Hematopoietic multipotent progenitor cell treated with erythropoietin and hydrocortisone succinate and interleukin-3 and kit ligand, for 4 days (in vitro differentiated cells): Measurements from ENCODE around the gene NAPG.
"Not testable (repeated sequence)": the region's sequence is repeated elsewhere in the genome, so short reads cannot be mapped to it uniquely, and the experiment has no call there.

Experiments
- DNase-seq: peaks from one replicate; pipeline ENCODE4 v3.0.0-alpha.2; 2015

The NAPG gene

DNA sequence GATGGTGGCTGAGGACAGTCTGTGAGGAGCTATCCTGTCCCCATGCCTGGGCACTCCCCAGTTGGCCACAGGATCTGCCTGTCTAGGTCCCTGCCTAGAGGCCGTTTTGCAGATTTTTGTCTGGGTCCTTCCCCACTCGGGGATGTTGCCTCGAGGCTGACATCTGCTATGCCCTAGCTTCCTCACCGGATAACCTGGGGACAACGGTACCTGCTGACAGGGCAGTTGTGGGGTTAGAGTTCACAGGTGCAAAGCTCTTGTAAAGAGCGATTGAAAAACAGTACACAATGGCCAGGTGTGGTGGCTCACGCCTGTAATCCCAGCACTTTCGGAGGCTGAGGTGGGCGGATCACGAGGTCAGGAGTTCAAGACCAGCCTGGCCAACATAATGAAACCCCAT lies 30.4 kb downstream of the NAPG start:
- not testable (repeated sequence) for DNase-seq

DNA sequence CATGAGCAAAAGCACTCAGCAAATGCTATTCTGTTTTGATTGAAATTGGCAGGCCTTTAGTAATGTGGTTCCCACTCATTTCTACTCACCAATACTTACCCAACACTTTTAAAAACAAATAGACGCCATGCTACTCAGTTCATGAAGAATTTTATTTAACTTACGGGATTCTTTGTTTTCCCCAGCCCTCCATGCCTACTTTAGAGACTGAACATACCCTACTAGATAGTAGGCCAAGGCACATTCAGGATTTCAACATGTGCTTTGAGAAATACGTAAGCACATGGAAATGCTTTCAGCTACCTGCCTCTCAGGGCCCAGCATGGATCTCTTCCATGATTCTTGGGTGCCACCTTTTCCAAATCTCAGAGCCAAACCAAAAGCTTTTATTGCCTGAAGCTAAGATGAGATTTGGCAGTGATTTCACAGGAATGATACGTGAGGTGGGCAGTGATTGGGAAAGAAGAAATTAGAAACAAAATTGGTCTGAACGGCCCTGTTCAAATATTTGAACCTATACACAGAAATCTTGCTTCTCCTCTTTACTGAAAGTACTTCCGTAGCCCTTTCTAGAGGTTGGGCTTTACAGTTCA lies 31.4 kb downstream of the NAPG start:
- no peak for DNase-seq

DNA sequence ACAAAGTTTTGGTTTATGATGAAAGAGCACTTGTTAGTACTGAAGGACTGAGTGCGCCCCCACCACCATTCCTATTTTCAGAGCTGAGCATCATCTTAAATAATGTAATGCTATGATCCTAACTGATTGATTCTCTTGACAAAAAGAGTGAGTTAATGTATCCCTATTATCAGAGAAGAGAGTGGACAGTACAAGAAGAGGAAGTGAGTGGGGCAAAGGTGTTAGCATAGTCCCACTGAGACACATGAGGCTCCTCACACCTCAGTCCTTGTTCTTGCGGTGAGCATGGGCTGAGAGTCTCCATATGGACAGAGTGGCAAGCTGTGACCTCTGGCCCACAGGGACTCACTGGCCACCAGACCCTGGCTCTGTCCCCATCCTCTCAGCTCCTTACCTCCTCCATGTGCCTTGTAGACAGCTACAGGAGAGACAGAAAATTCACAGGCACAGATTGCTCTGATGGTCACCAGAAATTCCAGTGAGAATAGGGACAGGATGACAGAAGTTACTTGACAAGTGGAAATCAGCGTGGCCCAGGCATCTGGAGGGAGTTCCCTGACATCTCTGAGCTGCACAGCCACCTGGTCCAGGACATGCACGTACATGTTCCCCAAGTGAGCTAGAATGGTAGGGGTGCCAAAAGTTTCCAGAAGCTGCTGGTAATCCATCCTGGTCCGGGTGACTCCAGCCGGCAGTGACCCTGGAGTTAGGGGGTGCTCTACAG lies 32.6 kb downstream of the NAPG start:
- DNase-seq: no peak

DNA sequence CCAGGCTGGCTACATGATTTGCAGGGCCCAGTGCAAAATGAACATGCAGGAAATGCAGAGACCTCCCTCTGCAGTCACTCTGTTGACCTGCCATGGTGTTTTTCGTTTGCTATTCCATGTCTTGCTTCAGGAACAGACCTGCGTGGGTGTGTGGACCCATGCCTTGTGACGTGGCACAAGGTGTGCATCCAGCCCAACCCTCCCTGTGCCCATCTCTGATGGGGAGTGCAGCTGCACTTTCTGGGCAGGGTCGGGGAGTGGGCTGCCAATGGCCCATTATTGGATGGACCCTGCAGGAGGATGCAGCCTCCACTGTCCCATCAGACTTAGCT lies 33.1 kb downstream of the NAPG start:
- DNase-seq: no peak

DNA sequence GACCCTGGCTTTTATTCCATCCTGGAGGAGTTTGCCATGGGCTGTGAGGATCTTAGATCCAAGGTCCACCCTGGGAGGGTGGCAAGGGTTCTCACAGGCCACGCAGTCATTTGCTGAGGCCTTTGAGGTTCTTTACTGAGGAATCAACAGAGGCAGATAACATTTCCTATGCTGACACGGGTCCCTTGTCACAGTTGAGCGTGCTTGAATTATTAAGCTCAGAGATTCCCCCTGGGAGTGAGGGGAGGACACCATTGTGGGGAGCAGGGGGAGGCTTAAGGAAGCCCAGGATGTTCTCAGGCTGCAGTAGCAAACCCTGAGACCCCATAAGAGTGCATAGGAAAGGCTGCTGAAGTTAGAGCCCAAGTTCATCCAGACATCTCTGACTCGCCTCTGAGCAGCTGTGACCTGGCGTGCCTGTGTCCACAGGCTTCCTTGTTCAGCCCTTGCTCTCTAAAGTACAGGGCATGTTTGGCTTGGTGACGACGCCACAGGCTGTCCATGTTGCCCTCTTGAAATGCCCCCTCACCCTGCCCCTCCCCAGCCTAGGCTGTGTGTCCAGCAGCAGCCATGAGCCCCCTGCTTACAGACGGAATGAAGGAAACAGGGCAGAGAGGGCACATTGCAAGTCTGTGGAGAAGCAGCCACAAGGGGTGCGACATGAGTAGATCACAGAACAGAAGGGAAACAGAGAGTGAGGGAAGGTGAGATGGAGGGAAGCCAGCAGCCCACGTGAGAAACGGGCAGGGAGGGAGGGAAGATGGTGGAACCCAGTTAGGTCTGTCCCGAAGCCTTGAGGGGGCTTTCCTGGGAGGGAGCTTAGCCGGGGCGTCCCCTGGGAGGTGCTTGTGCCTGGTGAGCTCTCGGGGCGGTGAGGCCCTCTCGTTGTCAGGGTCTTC lies 34.0 kb downstream of the NAPG start:
- peak; percentile 27 for DNase-seq

DNA sequence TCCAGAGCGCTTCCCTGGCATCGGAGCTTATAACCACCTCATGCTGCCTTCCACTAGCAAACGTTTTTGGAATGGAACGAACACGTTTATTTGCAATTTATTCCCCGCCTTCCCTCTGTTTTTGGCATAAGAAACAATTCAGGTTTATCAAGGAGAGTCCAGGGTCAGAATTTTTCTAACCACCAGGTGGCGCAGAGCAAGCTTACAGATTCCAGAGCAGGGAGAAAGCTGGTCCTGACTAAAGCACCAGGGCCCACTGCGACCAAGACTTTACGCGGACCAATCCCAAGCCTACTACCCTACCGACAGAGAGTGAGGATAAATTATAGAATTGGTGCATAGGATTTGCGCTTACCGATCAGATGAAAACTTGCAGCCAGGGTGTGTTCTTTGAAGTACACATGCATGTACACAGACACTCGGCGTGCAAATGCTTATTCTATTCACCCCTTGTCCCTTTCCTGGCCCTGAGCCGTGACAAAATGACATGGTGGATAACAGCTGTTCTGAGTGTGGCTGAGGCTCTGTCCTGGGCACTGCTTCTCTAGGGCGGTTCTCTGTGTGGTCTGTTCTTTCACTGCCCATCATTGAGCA lies 34.7 kb downstream of the NAPG start:
- peak; percentile 87 for DNase-seq

DNA sequence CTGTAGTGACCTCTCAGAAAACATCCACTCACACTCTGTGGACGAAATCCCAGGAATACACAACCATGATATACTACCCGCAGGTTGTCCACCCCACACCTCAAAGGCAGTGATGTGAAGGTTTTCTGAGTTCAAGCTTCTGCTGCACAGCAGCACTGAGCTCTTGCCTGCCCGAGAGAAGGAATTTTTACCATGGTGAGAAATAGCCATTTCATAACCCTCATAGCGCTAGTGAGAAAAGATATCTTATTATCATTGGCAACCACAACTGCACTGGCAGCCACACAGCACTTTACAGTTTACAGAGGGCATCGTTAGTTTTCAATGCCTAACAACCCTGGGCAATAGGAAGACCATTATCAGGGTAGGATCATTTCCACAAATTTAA lies 36.9 kb downstream of the NAPG start:
- peak; percentile 35 for DNase-seq

DNA sequence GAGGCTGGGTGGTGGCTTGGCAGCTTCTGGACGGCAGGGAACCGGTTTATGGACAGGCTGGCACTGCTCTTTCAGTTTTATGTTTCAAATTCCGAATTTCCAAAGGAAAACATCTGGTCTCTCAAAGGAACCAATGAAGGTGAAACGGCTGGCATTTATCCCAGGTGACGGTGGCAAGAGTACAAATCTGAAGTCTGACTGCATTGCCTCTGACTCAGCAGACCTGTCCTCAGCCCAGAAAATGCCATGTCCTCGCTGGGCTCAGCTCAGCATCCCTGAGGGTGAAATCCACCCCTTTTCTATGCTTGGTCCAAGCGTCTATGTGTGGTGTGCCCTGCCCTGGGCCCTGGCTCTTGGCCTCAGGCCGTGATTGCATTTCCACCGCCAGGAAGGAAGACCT lies 38.1 kb downstream of the NAPG start:
- no peak for DNase-seq

DNA sequence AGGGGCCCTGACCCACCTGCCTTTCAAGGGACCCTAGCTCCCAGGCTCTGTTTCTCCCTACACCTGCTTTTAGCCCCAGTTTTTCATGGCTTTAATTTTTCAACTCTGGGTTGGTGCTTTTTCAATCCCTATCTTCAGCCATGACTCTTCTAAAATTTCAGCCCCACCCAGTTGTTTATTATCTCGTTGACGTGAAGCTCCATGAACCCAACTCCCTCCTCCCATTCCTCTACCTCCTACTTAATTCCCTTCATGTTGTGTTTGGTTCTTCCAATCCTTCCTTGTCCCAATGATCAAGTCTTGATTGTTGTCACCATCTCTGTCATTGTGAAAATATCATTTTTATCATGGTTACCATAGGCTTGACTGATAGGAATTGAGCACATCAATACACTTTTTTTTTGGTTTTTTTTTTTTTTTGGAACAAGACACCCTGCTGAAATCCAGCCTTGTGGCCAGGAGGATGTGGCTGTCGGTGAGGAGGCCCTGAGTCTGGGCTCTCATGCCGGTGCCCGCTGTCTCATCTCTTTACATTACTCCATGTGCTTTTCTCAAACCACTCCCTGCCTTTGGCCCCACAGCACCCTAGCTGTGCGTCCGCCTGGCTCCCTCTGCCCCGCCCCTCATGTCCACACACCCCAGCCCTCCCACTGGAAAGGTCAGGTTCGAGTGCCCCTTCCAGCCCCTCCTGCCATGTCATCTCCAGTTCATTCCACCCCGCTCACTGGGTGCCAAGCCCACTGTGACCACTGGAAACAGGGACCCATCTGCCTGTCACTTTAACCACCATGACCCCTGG lies 39.3 kb downstream of the NAPG start:
- DNase-seq: no peak

DNA sequence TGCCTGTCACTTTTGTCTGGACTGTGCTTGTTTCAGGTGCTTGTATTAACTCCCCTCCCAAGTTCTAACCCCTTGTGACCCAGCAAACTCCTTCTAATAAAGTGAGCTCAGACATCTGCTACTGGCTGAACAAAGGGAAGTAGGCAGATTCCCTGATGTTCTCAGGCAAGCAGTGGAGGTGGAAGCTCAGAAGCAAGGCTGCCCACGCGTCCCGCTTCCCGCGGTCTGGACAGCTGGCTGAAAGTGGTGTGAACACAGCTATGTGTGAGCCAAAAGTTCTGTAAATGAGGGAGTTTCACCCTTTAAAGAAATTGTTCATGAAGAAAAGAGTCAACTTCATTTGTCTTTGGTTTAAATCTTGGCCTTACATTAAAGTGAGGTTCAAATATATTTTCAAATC lies 40.0 kb downstream of the NAPG start:
- peak; percentile 2 for DNase-seq

DNA sequence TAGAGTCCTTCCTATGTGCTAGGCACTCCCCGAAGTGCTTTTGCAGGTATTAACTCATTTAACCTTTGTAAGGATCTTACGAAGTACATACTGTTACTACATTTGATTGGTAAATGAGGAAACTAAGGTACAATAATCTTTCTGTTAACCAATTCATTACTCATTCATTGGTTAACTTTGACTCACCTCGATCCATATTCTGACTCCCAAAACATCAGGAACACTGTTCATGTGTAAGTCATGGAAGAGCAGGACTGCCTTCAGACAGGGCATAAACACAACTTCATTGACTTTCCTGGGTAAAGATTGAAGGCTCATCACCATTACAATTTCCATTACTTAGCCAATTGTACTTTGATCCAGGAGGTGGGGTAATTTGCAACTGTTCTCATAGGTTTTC lies 40.6 kb downstream of the NAPG start:
- no peak for DNase-seq

DNA sequence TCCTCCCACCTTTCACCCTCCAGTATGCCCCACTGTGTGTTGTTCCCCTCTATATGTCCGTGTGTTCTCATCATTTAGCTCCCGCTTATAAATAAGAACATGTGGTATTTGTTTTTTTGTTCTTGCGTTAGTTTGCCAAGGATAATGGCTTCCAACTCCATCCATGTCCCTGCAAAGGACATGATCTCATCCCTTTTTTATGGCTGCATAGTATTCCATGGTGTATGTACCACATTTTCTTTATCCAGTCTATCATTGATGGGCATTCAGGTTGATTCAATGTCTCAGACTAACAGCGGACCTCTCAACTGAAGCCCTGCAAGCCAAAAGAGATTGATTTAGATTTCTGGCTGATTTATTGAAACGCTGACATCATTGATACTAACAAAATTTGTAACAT lies 44.1 kb downstream of the NAPG start:
- not testable (repeated sequence) for DNase-seq

DNA sequence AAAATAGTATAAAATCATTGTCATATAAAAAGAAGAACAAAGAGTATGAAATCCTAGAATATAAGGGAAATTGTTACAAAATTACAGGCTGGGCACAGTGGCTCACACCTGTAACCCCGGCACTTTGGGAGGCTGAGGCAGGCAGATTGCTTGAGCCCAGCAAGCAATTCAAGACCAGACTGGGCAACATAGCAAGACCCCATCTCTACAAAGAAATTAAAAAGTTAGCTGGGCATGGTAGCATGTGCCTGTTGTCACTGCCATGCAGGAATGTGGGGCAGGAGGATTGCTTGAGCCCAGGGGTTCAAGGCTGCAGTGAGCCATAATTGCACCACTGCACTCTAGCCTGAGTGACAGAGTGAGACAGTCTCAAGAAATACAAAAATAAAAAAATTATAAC lies 44.8 kb downstream of the NAPG start:
- DNase-seq: no peak

DNA sequence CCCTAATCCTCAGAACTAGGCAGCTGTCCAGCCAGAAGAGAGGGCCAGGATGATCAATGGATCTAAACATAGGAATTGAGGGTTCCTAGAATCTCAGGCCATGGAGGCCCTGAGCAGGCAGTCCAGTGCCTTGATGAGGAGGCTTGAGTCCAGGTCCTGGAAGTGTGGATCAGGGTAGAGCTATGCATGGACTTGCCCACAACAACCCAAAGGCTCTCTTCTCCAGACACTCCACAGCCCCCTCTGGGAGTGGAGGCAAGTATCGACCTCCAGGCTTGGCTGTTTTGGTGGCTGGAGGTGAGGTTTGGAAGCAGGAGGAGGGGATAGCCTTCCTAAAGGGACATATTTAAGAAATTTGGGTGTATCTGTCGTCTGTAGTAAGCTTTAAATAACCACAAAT lies 45.7 kb downstream of the NAPG start:
- DNase-seq: no peak

DNA sequence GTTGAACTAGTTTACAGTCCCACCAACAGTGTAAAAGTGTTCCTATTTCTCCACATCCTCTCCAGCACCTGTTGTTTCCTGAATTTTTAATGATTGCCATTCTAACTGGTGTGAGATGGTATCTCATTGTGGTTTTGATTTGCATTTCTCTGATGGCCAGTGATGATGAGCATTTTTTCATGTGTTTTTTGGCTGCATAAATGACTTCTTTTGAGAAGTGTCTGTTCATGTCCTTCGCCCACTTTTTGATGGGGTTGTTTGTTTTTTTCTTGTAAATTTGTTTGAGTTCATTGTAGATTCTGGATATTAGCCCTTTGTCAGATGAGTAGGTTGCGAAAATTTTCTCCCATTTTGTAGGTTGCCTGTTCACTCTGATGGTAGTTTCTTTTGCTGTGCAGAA lies 47.4 kb downstream of the NAPG start:
- not testable (repeated sequence) for DNase-seq

DNA sequence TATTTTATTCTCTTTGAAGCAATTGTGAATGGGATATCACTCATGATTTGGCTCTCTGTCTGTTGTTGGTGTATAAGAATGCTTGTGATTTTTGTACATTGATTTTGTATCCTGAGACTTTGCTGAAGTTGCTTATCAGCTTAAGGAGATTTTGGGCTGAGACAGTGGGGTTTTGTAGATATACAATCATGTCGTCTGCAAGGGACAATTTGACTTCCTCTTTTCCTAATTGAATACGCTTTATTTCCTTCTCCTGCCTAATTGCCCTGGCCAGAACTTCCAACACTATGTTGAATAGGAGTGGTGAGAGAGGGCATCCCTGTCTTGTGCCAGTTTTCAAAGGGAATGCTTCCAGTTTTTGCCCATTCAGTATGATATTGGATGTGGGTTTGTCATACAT lies 48.6 kb downstream of the NAPG start:
- DNase-seq: not testable (repeated sequence)

DNA sequence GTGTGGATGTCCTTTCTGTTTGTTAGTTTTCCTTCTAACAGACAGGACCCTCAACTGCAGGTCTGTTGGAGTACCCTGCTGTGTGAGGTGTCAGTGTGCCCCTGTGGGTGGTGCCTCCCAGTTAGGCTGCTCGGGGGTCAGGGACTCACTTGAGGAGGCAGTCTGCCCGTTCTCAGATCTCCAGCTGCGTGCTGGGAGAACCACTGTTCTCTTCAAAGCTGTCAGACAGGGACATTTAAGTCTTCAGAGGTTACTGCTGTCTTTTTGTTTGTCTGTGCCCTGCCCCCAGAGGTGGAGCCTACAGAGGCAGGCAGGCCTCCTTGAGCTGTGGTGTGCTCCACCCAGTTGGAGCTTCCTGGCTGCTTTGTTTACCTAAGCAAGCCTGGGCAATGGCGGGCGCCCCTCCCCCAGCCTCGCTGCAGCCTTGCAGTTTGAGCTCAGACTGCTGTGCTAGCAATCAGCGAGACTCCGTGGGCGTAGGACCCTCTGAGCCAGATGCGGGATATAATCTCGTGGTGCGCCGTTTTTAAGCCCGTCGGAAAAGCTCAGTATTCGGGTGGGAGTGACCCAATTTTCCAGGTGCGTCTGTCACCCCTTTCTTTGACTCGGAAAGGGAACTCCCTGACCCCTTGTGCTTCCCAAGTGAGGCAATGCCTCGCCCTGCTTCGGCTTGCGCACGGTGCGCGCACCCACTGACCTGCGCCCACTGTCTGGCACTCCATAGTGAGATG lies 52.2 kb downstream of the NAPG start:
- DNase-seq: not testable (repeated sequence)

DNA sequence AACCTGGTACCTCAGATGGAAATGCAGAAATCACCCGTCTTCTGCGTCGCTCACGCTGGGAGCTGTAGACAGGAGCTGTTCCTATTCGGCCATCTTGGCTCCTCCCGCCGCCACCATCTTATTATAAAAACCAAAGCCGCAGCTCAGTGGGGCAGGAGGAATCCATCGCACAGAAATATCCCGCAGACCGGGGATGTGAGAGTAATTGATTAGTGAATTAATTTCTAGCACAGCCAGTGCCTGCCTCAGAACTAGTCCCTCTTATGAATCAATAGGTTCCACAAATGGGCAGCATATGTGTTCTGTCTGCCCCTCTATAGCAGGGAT lies 52.7 kb downstream of the NAPG start:
- DNase-seq: not testable (repeated sequence)

DNA sequence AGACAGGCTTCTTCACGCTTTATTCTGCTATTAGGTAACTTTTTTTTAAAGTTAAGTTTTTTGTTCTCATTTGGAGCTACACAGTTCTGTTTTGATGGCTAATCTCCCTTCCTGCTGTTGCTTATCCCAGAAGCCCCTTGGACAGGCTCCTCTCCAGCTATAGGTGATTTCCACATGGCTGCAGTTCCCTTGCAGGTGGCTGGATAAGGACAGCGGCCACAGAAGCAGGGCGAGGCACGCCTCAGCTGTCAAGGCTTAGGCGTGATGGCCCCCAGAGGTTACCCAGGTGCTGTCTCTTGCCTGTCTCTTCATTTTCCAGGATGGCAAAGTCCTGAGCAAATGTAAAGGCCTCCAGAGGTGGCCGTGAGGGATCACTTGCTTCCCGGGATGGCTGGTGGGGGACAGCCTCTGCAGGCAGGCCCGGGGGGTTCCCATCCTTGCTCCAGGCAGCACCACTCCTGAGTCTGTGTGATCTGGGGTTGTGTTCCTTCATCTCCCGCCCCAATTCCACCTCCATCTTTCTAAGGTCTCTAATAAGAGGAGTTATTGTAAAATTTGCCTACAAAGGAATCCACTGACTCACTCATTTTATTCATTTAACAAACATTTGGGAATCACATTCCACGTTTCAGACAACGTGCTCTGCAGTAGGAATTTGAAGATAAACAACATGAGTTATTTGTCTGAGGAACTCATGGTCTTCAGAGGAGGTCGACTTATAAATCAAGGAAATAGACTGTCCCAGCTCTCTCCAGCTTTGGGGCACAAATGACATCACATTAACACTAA lies 53.4 kb downstream of the NAPG start:
- DNase-seq: no peak

DNA sequence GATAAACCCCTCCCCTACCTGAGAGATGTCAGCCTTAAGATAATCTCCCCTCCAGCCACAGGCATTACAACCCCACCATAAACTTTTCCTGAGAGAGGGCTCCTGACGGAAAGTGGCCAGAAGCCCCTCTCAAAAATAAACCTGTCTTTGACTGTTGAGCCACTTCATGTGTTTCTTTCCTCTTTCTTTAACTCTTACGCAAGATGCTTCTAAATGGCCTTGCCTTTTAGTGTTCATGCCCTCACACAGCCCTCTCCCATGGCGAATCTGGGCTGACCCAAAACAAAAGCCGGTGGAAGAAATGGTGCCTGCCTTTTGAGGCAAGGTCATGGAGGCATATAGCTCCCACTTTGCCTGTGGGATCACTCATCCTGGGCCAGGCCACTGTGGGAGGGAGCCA lies 54.4 kb downstream of the NAPG start:
- DNase-seq: no peak

DNA sequence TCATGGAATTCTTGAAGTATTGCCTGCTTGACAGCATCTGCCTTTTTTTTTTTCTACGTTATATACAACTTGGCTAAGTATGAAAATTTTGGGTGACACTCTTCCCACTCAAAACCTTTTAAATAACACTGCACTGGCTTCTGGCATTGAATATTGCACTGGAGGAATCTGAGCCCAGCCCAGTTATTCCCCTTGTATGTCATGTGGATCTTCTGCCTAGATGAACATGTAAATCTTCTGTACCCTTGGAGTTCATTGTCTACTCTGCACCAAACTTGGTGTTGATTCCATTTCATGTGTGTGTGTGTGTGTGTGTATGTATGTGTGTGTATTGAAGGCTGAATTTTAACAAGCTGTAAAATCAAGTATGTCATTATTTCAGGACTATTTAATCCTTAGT lies 59.4 kb downstream of the NAPG start:
- no peak for DNase-seq
